ENCODE measurements around the gene PYM1.
A peak's percentile ranks its signal among the peaks of the same experiment; 100 is the strongest.

- TF ChIP-seq, protein P1, sequence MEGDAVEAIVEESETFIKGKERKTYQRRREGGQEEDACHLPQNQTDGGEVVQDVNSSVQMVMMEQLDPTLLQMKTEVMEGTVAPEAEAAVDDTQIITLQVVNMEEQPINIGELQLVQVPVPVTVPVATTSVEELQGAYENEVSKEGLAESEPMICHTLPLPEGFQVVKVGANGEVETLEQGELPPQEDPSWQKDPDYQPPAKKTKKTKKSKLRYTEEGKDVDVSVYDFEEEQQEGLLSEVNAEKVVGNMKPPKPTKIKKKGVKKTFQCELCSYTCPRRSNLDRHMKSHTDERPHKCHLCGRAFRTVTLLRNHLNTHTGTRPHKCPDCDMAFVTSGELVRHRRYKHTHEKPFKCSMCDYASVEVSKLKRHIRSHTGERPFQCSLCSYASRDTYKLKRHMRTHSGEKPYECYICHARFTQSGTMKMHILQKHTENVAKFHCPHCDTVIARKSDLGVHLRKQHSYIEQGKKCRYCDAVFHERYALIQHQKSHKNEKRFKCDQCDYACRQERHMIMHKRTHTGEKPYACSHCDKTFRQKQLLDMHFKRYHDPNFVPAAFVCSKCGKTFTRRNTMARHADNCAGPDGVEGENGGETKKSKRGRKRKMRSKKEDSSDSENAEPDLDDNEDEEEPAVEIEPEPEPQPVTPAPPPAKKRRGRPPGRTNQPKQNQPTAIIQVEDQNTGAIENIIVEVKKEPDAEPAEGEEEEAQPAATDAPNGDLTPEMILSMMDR (IDR thresholded peaks at IDR 0.05) = no peak
- TF ChIP-seq POLR2A (IDR thresholded peaks at IDR 0.05) = peak in 1 of 2 donors; percentile 8
Observed at GRCh38 chr12:55972042-55972441, 44.3 kb upstream of the PYM1 start.

Measured in thyroid gland (tissue), 4 donors.